Upper lobe of left lung (tissue), 4 donors: Measurements from ENCODE around the gene KL.

ENCODE experiments used
- CTCF ChIP-seq, 6 experiments: fragments of 450-650 bp in 4 of 6; fragments of 200-600 bp in 2 of 6; sonication (generic) in 2 of 6; IDR thresholded peaks; one replicate each; pipeline ENCODE4 v1.5.1; 2016 to 2019; ENCODE audit warnings: antibody characterized with exemption in 6 of 6
- POLR2A ChIP-seq, 4 donors: fragments of 450-650 bp; IDR thresholded peaks; one replicate each; pipeline ENCODE4 v1.5.1; 2016 to 2017; ENCODE audit warnings: antibody characterized with exemption in 4 of 4, mild to moderate bottlenecking in 2 of 4
- POLR2AphosphoS5 ChIP-seq, 2 donors: sonication (generic); formaldehyde crosslinking; IDR thresholded peaks; one replicate each; pipeline ENCODE4 v1.5.1; 2017; ENCODE audit warnings: antibody characterized with exemption in 2 of 2

- no peak for TF ChIP-seq CTCF (IDR thresholded peaks at IDR 0.05)
- no peak for TF ChIP-seq POLR2AphosphoS5 (IDR thresholded peaks at IDR 0.05)
- TF ChIP-seq POLR2A (IDR thresholded peaks at IDR 0.05): no peak
Observed at GRCh38 chr13:33099860-33100259, 83.6 kb downstream of the KL start.
